Measurements from ENCODE around the gene SLC37A1. TPM values are rescaled to one million over a fixed set of nuclear protein-coding genes. Genes with fewer than 3 reads are reported as not detected.

SLC37A1 gene
- total RNA-seq, 1 experiment from 2014 or later = 38.3 TPM

DNA sequence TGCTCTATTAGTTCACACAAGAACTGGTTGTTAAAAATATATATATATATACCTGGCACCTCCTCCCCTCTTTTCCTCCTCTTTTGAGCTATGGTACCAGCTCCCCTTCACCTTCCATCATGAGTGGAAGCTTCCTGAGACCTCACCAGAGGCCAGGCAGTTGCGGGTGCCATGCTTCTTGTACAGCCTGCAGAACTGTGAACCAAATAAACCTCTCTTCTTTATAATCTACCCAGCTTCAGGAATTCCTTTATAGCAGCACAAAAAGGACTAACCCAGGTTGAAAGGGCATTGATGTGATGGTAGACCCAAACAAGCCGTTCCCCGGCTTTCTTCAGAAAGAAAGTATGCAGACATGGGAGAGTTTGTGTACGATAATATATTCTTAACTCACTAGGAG is 32.5 kb upstream of the SLC37A1 start:
- Histone ChIP-seq H3K36me3 (ENCODE audit: low read depth, low read length) (no peaks in the 10 kb centered on the region), H3K9ac (ENCODE audit: low read length) (no peak overlapping the region), H3K4me3 (ENCODE audit: low read length) (no peak overlapping the region), H3K79me2 (ENCODE audit: low read length) (no peaks in the 10 kb centered on the region), H4K20me1 (ENCODE audit: low read length) (no peaks in the 10 kb centered on the region), H3K4me1 (ENCODE audit: insufficient read depth, low read length) (no peaks in the 10 kb centered on the region), H3K27me3 (ENCODE audit: low read length) (no peaks in the 10 kb centered on the region), H3F3A (ENCODE audit: low read length, unreplicated experiment) (no peaks in the 10 kb centered on the region), H3K27ac (ENCODE audit: low read length) (no peak overlapping the region), H3K4me2 (ENCODE audit: low read length) (no peak overlapping the region), H3K9me3 (ENCODE audit: low read length) (no peaks in the 10 kb centered on the region), H2AFZ (ENCODE audit: low read length) (no peak overlapping the region), H3K9me2 (replicated peaks; ENCODE audit: low read length) (no peaks in the 10 kb centered on the region)
- POLR2A ChIA-PET (ENCODE audit: unreplicated experiment) = no interaction called here
- CTCF ChIA-PET = no interaction called here
- ATAC-seq (no peak), DNase-seq (no peak)
- TF ChIP-seq EZH2 (IDR thresholded peaks at IDR 0.05; ENCODE audit: low read length, unreplicated experiment) = no peak
- no peak for TF ChIP-seq EZH2phosphoT487 (IDR thresholded peaks at IDR 0.05; ENCODE audit: borderline replicate concordance, low read length)
- TF ChIP-seq, protein P1, sequence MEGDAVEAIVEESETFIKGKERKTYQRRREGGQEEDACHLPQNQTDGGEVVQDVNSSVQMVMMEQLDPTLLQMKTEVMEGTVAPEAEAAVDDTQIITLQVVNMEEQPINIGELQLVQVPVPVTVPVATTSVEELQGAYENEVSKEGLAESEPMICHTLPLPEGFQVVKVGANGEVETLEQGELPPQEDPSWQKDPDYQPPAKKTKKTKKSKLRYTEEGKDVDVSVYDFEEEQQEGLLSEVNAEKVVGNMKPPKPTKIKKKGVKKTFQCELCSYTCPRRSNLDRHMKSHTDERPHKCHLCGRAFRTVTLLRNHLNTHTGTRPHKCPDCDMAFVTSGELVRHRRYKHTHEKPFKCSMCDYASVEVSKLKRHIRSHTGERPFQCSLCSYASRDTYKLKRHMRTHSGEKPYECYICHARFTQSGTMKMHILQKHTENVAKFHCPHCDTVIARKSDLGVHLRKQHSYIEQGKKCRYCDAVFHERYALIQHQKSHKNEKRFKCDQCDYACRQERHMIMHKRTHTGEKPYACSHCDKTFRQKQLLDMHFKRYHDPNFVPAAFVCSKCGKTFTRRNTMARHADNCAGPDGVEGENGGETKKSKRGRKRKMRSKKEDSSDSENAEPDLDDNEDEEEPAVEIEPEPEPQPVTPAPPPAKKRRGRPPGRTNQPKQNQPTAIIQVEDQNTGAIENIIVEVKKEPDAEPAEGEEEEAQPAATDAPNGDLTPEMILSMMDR (conservative IDR thresholded peaks at IDR 0.05; ENCODE audit: low read depth, low read length) = no peak
- intact Hi-C loops (cut with micrococcal nuclease) = no loop called here
- BruUV-seq (replicated peaks) = no TSS peak

GRCh38 chr21:42484966-42485365 is 28.7 kb upstream of the SLC37A1 start:
- CTCF ChIA-PET = no interaction called here
- no peak overlapping the region for H3K9ac ChIP-seq (ENCODE audit: low read length)
- H3K27ac ChIP-seq (ENCODE audit: low read length) = no peak overlapping the region
- H3K4me1 ChIP-seq (ENCODE audit: insufficient read depth, low read length) = no peaks in the 10 kb centered on the region
- ATAC-seq = no peak
- TF ChIP-seq EZH2phosphoT487 (IDR thresholded peaks at IDR 0.05; ENCODE audit: borderline replicate concordance, low read length) = no peak
- no peak for TF ChIP-seq EZH2 (IDR thresholded peaks at IDR 0.05; ENCODE audit: low read length, unreplicated experiment)
- TF ChIP-seq, protein P1 (conservative IDR thresholded peaks at IDR 0.05; ENCODE audit: low read depth, low read length) = no peak
- no peaks in the 10 kb centered on the region for H3K27me3 ChIP-seq (ENCODE audit: low read length)
- intact Hi-C loops (cut with micrococcal nuclease) = no loop called here
- H3K9me3 ChIP-seq (ENCODE audit: low read length) = no peaks in the 10 kb centered on the region
- POLR2A ChIA-PET (ENCODE audit: unreplicated experiment) = no interaction called here
- BruUV-seq (replicated peaks) = no TSS peak
- no peaks in the 10 kb centered on the region for H3K9me2 ChIP-seq (replicated peaks; ENCODE audit: low read length)
- H3F3A ChIP-seq (ENCODE audit: low read length, unreplicated experiment) = no peaks in the 10 kb centered on the region
- H3K36me3 ChIP-seq (ENCODE audit: low read depth, low read length) = no peaks in the 10 kb centered on the region
- H3K4me2 ChIP-seq (ENCODE audit: low read length) = no peak overlapping the region
- no peak overlapping the region for H2AFZ ChIP-seq (ENCODE audit: low read length)
- no peak for DNase-seq
- no peaks in the 10 kb centered on the region for H3K79me2 ChIP-seq (ENCODE audit: low read length)
- H4K20me1 ChIP-seq (ENCODE audit: low read length) = no peaks in the 10 kb centered on the region
- H3K4me3 ChIP-seq (ENCODE audit: low read length) = no peak overlapping the region

GRCh38 chr21:42486072-42486471 is 27.6 kb upstream of the SLC37A1 start:
- ATAC-seq (no peak), DNase-seq (no peak)
- no TSS peak for BruUV-seq (replicated peaks)
- Histone ChIP-seq H2AFZ (ENCODE audit: low read length) (no peak overlapping the region), H3K9me3 (ENCODE audit: low read length) (no peaks in the 10 kb centered on the region), H3F3A (ENCODE audit: low read length, unreplicated experiment) (no peaks in the 10 kb centered on the region), H3K4me2 (ENCODE audit: low read length) (no peak overlapping the region), H3K4me3 (ENCODE audit: low read length) (no peak overlapping the region), H3K27me3 (ENCODE audit: low read length) (no peaks in the 10 kb centered on the region), H3K27ac (ENCODE audit: low read length) (no peak overlapping the region), H3K4me1 (ENCODE audit: insufficient read depth, low read length) (no peaks in the 10 kb centered on the region), H4K20me1 (ENCODE audit: low read length) (no peaks in the 10 kb centered on the region), H3K79me2 (ENCODE audit: low read length) (no peaks in the 10 kb centered on the region), H3K9ac (ENCODE audit: low read length) (no peak overlapping the region), H3K9me2 (replicated peaks; ENCODE audit: low read length) (no peaks in the 10 kb centered on the region), H3K36me3 (ENCODE audit: low read depth, low read length) (no peaks in the 10 kb centered on the region)
- ChIA-PET CTCF (interaction anchor here (0.6 kb wide), 1 partner anchor 26 kb away, joined by 3 read pairs; no protein-coding TSS in a partner anchor), POLR2A (ENCODE audit: unreplicated experiment) (no interaction called here)
- TF ChIP-seq EZH2 (IDR thresholded peaks at IDR 0.05; ENCODE audit: low read length, unreplicated experiment) (no peak), EZH2phosphoT487 (IDR thresholded peaks at IDR 0.05; ENCODE audit: borderline replicate concordance, low read length) (no peak)
- TF ChIP-seq, protein P1 (conservative IDR thresholded peaks at IDR 0.05; ENCODE audit: low read depth, low read length) = no peak
- intact Hi-C loops (cut with micrococcal nuclease) = no loop called here
